ENCODE measurements around the gene OBP2B.
"Not testable (repeated sequence)": the region's sequence is repeated elsewhere in the genome, so short reads cannot be mapped to it uniquely, and the experiment has no call there.

- TF ChIP-seq CTCF (IDR thresholded peaks at IDR 0.05); POLR2A (IDR thresholded peaks at IDR 0.05; ENCODE audit: low read length); FOSL2 (IDR thresholded peaks at IDR 0.05); FOSL2 (CRISPR knock-in tag; IDR thresholded peaks at IDR 0.05); RCOR1 (IDR thresholded peaks at IDR 0.05; ENCODE audit: low read depth, low read length); CHD4 (IDR thresholded peaks at IDR 0.05; ENCODE audit: borderline replicate concordance); CHD2 (IDR thresholded peaks at IDR 0.05; ENCODE audit: low read length, partially characterized antibody); ELK1 (IDR thresholded peaks at IDR 0.05; ENCODE audit: low read depth, low read length); CBX2 (IDR thresholded peaks at IDR 0.05; ENCODE audit: borderline replicate concordance, low read depth): not testable (repeated sequence)
Measured at GRCh38 chr9:133205481-133205887, 3.6 kb downstream of the OBP2B start.
